Left lung (tissue), 10 donors: ENCODE data around the gene LYSMD2. TPM values are rescaled to one million over a fixed set of nuclear protein-coding genes. Genes with fewer than 3 reads are reported as not detected.
A peak's percentile ranks its signal among the peaks of the same experiment; 100 is the strongest.

Experiments
- ATAC-seq: fragments of 200-7000 bp; cut with Tn5 transposase; one replicate; pipeline ENCODE4 v1.9.1; 2020; ENCODE audit warnings: moderate library complexity
- DNase-seq, 4 donors: peaks; one replicate each; pipeline ENCODE4 v3.0.0-alpha.2; 2013 to 2020
- H3K27ac ChIP-seq, 2 donors: fragments of 200-600 bp; sonication (generic) in 1 of 2; one replicate each; pipeline versions ENCODE4 v1.5.0 to v1.8.0; 2020 to 2021
- H3K27me3 ChIP-seq, 2 donors: fragments of 200-600 bp; sonication (generic) in 1 of 2; one replicate each; pipeline versions ENCODE4 v1.5.0 to v1.8.0; 2020 to 2021
- H3K36me3 ChIP-seq, 2 donors: fragments of 200-600 bp; sonication (generic) in 1 of 2; one replicate each; pipeline versions ENCODE4 v1.5.0 to v1.8.0; 2020 to 2021
- H3K4me1 ChIP-seq, 2 donors: fragments of 200-600 bp; one replicate each; pipeline ENCODE4 v1.8.0; 2021
- H3K4me3 ChIP-seq, 2 donors: fragments of 200-600 bp; sonication (generic) in 1 of 2; one replicate each; pipeline versions ENCODE4 v1.5.0 to v1.8.0; 2020 to 2021; ENCODE audit warnings: mild to moderate bottlenecking in 1 of 2
- H3K9me3 ChIP-seq, 2 donors: fragments of 200-600 bp; sonication (generic) in 1 of 2; one replicate each; pipeline versions ENCODE4 v1.5.0 to v1.8.0; 2020 to 2021
- CTCF ChIP-seq, 2 donors: fragments of 200-600 bp; sonication (generic) in 1 of 2; IDR thresholded peaks; one replicate each; pipeline versions ENCODE4 v1.5.0 to v1.8.0; 2021; ENCODE audit warnings: antibody characterized with exemption in 2 of 2
- intact Hi-C, 2 donors: fragments of 100-400 bp; cut with DNase I; formaldehyde crosslinking; loops; one replicate each; pipeline versions ENCODE4 v1.11.2 to v1.14.2; 2022
- polyA plus RNA-seq, 6 donors: library from polyadenylated mRNA; unstranded; fragments of 120-200 nt; gene quantifications; one replicate each; pipeline ENCODE4 v1.2.1, GENCODE V29; 2013; ENCODE audit not compliant: insufficient read length in 6 of 6
- total RNA-seq, 2 donors: library from RNA; stranded (reverse); fragmentation: NEBNext Ultra II Directional; extraction: Animal tissue kit (Norgen Biotek cat#: 25700); gene quantifications; one replicate each; pipeline ENCODE4 v1.2.1, GENCODE V29; 2021
- donor health status: DM: no; HTN: yes; CAD: no.
- donor health status: DM: no; HTN: no; CAD: no.

LYSMD2 gene
- total and polyA plus RNA-seq, 8 donors: 5.2 to 19.6 (median 6.0) TPM

DNA sequence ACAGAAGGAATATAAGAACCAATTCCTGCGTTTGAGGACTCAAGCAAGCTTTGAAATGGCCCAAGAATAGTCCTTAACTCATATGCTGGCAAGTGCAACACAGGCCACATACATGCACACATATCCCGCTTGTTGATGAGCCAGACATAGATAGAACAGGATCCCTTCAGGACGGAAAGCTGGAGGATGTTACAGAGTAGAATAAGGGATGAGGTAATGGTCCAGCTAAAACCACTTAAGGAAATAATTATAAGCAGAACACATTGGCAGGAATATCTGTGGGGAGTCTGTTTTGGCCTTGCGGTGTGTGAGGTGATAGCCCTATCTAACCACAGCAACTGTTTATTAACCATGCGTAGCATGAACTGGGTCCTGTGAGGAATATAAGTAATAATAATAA lies 31.2 kb downstream of the LYSMD2 start:
- ATAC-seq: peak; percentile 30
- Histone ChIP-seq H3K36me3 (no peaks in the 10 kb centered on the region), H3K4me3 (no peak overlapping the region), H3K9me3 (no peaks in the 10 kb centered on the region), H3K27me3 (no peaks in the 10 kb centered on the region), H3K27ac (no peak overlapping the region), H3K4me1 (no peaks in the 10 kb centered on the region)
- no peak for DNase-seq
- no peak for TF ChIP-seq CTCF (IDR thresholded peaks at IDR 0.05)
- intact Hi-C loops: no loop called here

- ATAC-seq (no peak), DNase-seq (no peak)
- Histone ChIP-seq H3K4me3 (no peak overlapping the region), H3K36me3 (no peaks in the 10 kb centered on the region), H3K27ac (no peak overlapping the region), H3K4me1 (no peaks in the 10 kb centered on the region), H3K27me3 (peaks cover 0 to 12% of the 10 kb centered on the region in 2 donors), H3K9me3 (no peaks in the 10 kb centered on the region)
- intact Hi-C loops: no loop called here
- no peak for TF ChIP-seq CTCF (IDR thresholded peaks at IDR 0.05)
Observed at GRCh38 chr15:51702710-51703109, 34.7 kb downstream of the LYSMD2 start.

GRCh38 chr15:51699373-51699772 lies 38.1 kb downstream of the LYSMD2 start:
- no peaks in the 10 kb centered on the region for H3K4me1 ChIP-seq
- TF ChIP-seq CTCF (IDR thresholded peaks at IDR 0.05): no peak
- DNase-seq: no peak
- intact Hi-C loops: no loop called here
- no peak for ATAC-seq
- peaks cover 0 to 12% of the 10 kb centered on the region in 2 donors for H3K27me3 ChIP-seq
- no peaks in the 10 kb centered on the region for H3K36me3 ChIP-seq
- H3K4me3 ChIP-seq: no peak overlapping the region
- H3K9me3 ChIP-seq: no peaks in the 10 kb centered on the region
- no peak overlapping the region for H3K27ac ChIP-seq

DNA sequence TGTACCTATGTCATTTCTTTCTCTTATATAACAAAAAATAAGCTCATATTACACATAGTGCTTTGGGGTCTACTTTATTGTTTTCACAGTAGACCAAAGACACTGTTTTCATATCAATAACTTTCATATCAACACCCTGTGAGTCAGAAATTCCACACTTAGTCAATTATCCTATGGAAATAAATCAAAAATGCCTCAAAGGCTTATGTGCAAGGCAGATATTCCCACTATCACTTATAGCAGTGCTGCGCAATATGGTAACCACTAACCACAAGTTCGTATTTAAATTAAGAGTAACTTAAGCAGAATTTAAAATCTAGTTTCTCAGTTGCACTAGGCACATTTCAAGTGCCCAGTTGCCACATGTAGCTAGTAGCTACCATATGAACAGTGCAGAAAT lies 40.3 kb downstream of the LYSMD2 start:
- no peaks in the 10 kb centered on the region for H3K36me3 ChIP-seq
- no peak for TF ChIP-seq CTCF (IDR thresholded peaks at IDR 0.05)
- H3K4me3 ChIP-seq: no peak overlapping the region
- no peak for ATAC-seq
- no peaks in the 10 kb centered on the region for H3K4me1 ChIP-seq
- H3K27ac ChIP-seq: no peak overlapping the region
- no peak for DNase-seq
- intact Hi-C loops: no loop called here
- H3K9me3 ChIP-seq: no peaks in the 10 kb centered on the region
- peaks cover 0 to 12% of the 10 kb centered on the region in 2 donors for H3K27me3 ChIP-seq

GRCh38 chr15:51696566-51696965 lies 40.9 kb downstream of the LYSMD2 start:
- Histone ChIP-seq H3K27me3 (peaks cover 0 to 12% of the 10 kb centered on the region in 2 donors), H3K4me1 (no peaks in the 10 kb centered on the region), H3K36me3 (no peaks in the 10 kb centered on the region), H3K9me3 (no peaks in the 10 kb centered on the region), H3K27ac (no peak overlapping the region), H3K4me3 (no peak overlapping the region)
- intact Hi-C loops: no loop called here
- DNase-seq (no peak), ATAC-seq (no peak)
- no peak for TF ChIP-seq CTCF (IDR thresholded peaks at IDR 0.05)
